Neural cell (in vitro differentiated cells): ENCODE results near the gene SNTG2.

Experiments used
- CTCF ChIP-seq: fragments of 450-650 bp; IDR thresholded peaks from 2 replicates; pipeline ENCODE4 v1.5.1; 2014; ENCODE audit warnings: antibody characterized with exemption, mild to moderate bottlenecking, moderate library complexity; ENCODE audit not compliant: poor library complexity, severe bottlenecking
- EP300 ChIP-seq: fragments of 450-650 bp; conservative IDR thresholded peaks from 2 replicates; pipeline ENCODE4 v1.6.1; 2014; ENCODE audit warnings: antibody characterized with exemption, mild to moderate bottlenecking, moderate library complexity; ENCODE audit not compliant: poor library complexity, severe bottlenecking
- EZH2 ChIP-seq: fragments of 200-600, 300-800 bp; shearing (Covaris generic), sonication (generic); IDR thresholded peaks from 2 replicates; pipeline ENCODE4 v1.6.1; 2014; ENCODE audit warnings: antibody characterized with exemption, low read length, borderline replicate concordance, mild to moderate bottlenecking; ENCODE audit not compliant: insufficient read depth, poor library complexity, severe bottlenecking
- POLR2AphosphoS5 ChIP-seq: IDR thresholded peaks from 2 replicates; pipeline ENCODE4 v1.6.1; 2012
- RAD21 ChIP-seq: fragments of 450-650 bp; conservative IDR thresholded peaks from 2 replicates; pipeline ENCODE4 v1.6.1; 2014; ENCODE audit warnings: antibody characterized with exemption, mild to moderate bottlenecking, moderate library complexity
- REST ChIP-seq: IDR thresholded peaks from 2 replicates; pipeline ENCODE4 v1.6.1; 2012; ENCODE audit warnings: borderline replicate concordance
- SMC3 ChIP-seq: fragments of 450-650 bp; conservative IDR thresholded peaks from 2 replicates; pipeline ENCODE4 v1.6.1; 2014; ENCODE audit warnings: antibody characterized with exemption, mild to moderate bottlenecking, moderate library complexity; ENCODE audit not compliant: poor library complexity

GRCh38 chr2:1237783-1238182, 287.1 kb downstream of the SNTG2 start:
- TF ChIP-seq EZH2 (no peak), CTCF (no peak), EP300 (no peak), POLR2AphosphoS5 (no peak), RAD21 (no peak), SMC3 (no peak), REST (no peak)
